Stimulated activated CD8-positive, alpha-beta memory T cell treated with anti-CD3 and anti-CD28 coated beads, Interleukin-7, amount 100 ng/mL, for 4 hours (primary cell): ENCODE measurements around the gene RAB40B.
A peak's percentile ranks its signal among the peaks of the same experiment; 100 is the strongest.
"Not testable (repeated sequence)": the region's sequence is repeated elsewhere in the genome, so short reads cannot be mapped to it uniquely, and the experiment has no call there.

Source experiments
- DNase-seq, 2 donors: peaks; one replicate each; pipeline ENCODE4 v3.0.0-alpha.2; 2020; ENCODE audit warnings: low read depth in 2 of 2

Gene RAB40B

DNA sequence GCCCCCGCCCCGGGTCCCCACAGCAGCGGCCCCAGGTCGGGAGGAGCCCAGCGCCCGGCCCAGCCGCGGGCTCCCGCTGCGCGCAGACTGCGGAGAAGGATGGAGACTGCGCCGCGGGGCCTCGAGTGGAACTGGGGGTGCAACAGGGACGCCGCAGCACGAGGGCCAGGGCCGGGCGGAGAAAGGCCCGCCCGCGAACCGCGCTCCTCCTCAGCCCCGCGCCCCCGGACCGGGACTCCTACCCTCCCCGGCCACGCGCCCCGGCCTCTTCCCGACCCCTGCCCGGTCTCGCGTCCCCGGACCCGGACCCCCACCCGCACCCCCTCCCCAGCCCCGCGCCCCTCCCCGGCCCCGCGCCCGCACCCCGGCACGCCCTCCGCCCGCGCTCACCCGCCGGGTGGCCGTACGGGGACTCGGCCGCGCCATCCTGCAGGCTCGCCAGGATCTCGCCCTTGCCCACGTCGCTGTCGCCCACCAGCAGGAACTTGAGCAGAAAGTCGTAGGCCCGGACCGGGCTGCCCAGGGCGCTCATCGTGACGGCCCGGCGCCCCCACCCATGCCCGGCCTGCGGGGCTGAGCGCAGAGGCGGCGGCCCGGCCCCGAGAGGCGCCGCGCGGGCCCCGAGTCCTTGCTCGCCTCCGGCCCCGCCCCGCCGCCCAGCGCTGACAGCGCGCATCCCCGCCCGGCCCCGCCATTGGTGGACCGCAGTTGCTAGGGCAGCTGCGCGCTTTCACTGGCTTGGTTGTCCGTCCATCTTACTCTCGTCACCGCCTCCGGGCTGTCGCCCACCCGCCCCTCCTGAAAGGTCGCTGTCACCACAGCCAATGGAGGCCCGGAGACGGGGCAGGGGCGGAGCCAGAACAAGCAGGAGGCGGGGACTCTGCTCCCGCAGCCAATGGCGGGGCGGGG is at the start of gene RAB40B:
Gene RAB40B (minus strand): TSS at position 634 of the 909 bp plus-strand sequence. CDS start 102 bp downstream, at position 532.
- peak; percentile 98 to 99 for DNase-seq

DNA sequence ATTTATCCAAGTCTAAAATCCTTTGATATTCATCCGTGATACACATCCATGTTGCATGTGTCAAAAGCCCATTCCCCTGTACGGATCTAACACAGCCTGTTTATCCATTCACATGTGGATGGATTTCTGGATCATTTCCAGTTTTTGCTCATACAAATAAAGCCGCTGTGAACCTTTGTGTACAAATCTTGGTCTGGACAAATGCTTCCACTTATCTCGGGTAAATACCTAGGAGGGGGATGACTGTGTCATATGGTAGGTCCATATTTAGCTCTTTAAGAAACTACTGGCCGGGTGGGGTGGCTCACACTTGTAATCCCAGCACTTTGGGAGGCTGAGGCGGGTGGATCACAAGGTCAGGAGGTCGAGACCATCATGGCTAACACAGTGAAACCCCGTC is 47.0 kb upstream of the RAB40B start:
- no peak for DNase-seq

DNA sequence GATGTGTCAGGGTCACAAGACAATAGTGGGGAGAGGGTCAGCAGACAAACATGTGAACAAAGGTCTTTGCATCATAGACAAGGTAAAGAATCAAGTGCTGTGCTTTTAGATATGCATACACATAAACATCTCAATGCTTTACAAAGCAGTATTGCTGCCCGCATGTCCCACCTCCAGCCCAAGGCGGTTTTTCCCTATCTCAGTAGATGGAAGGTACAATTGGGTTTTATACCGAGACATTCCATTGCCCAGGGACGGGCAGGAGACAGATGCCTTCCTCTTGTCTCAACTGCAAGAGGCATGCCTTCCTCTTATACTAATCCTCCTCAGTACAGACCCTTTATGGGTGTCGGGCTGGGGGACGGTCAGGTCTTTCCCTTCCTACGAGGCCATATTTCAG is 46.2 kb upstream of the RAB40B start:
- not testable (repeated sequence) for DNase-seq

DNA sequence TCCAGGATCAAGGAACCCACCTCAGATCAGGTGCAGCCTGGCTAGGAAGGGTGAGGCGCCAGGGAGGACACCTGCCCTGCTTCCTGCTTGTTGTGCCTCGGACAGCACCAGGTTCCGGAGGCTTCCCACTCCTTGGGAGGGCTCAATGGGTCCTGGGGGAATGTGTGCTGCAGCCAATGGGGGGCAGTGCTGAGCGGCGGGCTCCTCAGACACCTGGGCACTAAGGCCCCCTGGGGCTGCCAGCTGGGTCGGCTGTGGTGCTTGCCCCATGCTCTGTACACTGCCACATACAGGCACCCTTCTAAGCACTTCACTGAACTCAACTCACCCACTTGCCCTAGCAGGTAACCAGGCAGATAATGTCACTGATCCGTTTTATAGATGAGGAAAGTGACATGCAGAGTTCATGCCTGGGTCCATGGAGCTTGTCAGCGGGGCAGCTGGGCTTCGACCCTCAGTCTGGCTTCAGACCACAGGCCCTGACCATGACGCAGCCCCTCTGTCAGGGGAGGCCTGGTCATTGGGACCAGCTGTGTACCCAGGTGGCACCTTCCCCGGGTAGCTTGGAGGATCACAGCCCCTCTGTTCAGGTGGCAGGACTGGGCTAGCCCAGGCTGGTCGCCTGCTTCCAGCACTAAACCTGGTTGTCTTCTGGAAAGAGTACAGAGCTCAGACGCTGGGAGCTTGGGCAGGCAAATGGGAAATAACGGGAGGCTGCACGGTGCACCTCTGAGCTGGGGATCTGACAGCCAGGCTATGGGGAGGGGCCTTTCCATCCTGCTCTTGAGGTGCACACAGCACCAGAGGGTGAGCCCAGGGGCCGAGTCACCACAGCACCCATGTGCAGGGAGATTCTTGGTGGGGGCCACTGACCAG is 45.1 kb upstream of the RAB40B start:
- DNase-seq: no peak

DNA sequence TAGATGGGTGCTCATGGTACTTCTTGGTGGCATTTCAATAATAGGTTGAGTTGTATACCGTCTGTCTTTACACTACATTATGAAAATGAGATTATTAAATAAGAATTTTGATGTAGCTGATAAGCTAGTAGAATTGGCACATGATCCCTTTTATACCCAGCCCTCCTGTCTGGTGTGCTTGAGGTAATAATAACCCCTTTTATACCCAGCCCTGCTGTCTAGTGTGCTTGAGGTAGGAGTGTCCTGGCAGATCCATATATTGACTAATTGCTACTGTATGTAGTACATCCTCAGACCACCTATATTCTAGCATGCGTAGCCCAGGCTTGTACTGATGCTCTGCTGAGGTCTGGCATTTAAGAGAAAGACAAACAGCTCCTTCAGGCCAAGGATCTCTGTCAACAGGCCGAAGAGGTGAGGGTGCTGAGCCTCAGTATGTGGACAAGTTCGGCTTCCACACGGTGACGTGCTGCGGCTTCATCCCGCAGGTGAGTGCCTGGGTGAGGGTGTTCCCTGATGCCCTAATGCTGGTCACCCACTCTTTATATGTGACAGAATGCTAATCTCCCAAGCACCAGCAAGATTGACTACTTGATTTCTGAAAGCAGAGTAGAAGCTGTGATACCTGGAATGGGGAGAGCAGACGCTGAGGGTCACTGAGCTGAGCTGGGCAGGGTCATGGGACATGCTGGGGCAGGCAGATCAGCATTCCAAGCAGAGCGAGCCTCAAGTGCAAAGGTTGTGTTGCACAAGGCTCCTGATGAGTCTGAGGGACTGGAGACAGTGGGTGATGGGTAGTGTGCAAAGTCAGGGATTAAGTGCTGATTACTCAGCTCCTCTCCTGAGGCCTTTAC is 42.6 kb upstream of the RAB40B start:
- DNase-seq: no peak

DNA sequence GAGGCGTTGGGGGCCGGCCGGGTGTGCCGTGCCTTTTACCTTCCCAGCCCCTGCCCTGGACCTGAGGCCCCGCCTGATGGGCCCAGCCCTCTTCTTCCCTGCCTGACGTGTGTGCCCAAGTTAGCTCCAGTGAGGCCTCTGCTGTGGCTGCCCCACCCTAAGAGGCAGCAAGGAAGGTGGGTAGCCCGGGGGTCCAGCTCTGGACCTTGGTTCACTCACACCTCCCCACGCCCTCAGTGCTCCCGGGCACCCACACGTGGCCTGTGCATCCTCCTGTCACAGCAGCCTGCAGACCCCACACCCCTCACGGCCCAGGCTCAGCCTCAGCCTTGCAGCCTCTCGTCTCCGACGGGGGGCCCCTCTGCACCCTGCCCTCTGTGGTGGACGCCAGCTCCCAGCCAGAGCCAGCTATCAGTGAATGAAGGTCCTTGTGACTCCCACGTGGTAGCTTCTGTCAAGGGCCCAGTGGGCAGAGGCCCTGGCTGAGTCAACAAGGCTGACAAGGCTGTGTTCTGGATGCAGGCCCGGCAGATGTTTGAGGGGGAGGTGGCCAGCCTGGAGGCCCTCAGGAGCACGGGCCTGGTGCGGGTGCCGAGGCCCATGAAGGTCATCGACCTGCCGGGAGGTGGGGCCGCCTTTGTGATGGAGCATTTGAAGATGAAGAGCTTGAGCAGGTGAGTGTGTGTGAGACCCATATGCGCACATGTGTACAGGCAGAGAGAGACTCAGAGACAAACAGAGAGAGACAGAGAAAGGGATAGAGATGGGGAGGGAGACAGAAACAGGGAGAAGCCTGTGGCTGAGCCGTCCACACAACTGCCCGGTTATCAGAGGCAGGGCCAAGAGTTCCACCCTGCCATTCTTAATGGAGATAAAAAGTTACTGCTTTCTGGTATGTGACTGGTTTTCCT is 39.7 kb upstream of the RAB40B start:
- DNase-seq: no peak

GRCh38 chr17:82736511-82737185 is 38.1 kb upstream of the RAB40B start:
- no peak for DNase-seq

DNA sequence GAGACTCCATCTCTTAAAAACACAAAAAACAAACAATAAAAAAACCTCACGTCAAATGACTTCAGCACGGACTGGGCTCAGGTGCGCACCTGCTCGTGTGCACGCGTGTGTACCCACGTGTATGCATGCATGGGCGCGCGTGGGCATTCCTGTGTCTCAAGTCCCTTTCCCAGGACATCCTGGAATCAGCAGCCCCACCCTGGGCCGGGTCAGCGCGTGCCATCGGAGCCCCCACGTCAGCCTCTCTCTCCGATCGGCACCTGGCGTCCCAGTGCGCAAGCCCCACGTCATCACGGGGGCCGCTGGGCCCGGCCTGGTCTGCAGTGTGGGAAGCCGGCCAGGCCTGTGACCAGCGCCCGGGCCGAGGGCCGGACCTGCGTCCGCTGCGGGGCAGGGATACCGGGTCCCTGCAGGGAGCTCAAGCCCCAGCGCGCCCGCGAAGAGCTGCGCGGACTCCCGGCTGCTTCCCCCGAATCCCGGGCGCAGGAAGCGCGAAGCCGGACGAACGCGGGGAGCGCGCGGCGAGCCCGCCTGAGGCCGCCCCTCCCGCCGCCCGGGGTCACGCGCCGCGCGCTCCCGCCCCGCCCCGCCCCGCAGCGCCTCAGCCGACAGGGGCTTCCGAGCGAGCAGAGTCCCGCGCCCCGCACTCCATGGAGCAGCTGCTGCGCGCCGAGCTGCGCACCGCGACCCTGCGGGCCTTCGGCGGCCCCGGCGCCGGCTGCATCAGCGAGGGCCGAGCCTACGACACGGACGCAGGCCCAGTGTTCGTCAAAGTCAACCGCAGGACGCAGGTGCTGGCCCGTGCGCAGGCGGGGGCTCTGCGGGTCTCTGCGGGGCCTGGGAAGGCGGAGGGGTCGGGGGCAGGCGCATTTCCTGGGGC is 36.7 kb upstream of the RAB40B start, which contains the start of gene FN3K:
Gene FN3K (plus strand): TSS at position 629 of the 880 bp plus-strand sequence. CDS start 22 bp downstream, at position 651.
- DNase-seq: peak in 1 of 2 donors; percentile 23

DNA sequence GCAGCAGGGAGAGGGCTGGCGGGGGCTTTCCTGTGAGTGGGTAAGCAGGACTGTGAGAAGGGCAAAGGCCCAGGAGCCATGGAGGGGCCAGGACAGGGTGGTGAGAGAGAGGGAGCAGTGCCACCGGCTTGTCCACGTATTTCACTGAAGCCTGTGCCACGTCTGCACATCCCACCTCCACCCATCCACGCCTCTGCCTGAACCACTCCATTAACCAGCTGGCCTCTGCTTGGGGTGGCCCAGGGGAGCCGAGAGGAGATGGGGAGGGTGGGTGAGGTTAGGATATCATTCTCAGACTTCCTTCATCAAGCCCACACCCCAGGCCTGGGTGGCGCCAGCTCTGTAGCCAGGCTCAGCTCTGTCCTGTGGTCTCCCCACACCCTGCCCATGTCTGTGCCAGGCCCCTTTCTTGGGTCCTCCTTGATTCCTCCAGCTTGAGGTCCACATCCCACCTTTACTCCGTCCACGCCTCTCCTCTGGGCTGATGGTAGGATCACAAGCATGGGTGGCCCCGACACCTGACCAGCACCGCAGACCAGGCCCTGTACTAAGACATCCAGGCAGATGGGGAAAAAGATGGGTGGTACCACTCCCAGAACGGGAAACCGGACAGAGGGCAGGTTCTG is 33.7 kb upstream of the RAB40B start:
- no peak for DNase-seq

GRCh38 chr17:82729479-82730260 is 31.2 kb upstream of the RAB40B start:
- no peak for DNase-seq

DNA sequence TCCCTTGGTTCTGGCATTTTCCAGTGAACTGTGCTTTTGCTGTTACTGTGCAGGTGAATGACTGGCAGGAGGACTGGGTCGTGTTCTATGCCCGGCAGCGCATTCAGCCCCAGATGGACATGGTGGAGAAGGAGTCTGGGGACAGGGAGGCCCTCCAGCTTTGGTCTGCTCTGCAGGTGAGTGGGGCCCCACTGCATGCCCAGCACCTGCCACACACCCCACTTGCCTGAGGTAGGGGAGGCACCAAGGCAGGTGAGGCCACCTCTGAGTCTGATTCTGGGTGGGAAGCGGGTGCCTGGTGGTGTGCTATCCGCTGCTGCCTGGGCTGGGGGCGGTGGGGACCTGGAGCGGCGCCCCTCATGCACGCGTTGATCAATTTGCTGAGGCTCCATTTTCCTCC is 27.9 kb upstream of the RAB40B start:
- no peak for DNase-seq

GRCh38 chr17:82723169-82723807 is 24.8 kb upstream of the RAB40B start:
- no peak for DNase-seq

DNA sequence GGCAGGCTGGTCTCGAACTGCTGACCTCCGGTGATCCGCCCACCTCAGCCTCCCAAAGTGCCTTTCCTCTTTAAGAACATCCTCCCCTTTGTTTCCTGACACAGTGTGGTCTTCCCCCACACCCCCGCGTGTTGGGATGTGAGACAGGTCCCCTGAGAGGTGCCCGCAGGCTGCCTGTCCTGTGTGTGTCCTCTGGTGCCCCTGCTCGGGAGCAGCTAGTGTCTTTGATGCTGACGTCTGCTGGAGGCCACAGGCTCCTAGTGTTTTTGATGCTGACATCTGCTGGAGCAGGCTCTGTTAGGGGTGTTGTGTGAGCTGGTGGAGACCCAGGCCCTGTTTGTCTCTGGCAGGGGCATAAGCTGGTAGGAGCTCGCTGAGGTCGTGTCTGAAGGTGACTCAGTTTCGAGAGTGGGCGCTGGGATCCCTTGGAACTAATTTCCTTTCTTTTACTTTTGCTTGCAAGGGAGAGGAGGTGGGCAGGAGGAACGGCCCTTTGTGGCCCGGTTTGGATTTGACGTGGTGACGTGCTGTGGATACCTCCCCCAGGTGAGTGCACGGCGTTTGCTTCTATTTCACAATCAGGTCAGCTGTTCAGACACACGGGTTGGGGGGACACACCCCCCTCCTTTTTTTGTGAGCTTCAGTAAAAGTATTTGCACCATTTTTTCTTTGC is 24.0 kb upstream of the RAB40B start:
- DNase-seq: no peak

GRCh38 chr17:82720204-82720603 is 21.7 kb upstream of the RAB40B start:
- DNase-seq: no peak

DNA sequence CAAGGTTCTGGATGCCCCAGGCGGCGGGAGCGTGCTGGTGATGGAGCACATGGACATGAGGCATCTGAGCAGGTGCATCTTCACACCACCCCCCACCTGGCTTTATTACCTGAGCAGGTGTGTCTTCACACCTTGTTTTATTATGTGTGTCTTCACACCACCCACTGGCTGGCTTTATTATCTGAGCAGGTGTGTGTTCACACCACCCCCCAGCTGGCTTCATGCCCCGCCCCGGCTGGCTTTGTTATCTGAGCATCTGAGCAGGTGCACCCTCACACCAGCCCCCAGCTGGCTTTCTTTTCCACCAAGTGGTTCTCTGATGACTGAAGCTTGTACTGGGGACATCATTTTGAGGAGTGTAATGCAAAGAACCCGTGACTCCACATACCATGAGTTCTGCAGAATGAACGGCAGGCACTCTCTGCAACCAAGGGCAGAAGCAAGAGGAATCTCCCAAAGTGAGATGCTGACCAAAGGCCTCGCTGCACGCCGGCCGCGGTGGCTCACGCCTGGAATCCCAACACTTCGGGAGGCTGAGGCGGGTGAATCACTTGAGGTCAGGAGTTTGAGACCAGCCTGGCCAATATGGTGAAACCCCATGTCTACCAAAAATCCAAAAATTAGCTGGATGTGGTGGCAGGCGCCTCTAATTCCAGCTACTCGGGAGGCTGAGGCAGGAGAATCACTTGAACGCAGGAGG is 20.6 kb upstream of the RAB40B start:
- no peak for DNase-seq
